ENCODE results near the gene TNFSF9. TPM values are rescaled to one million over a fixed set of nuclear protein-coding genes. Genes with fewer than 3 reads are reported as not detected.
A peak's percentile ranks its signal among the peaks of the same experiment; 100 is the strongest.
"Not testable (repeated sequence)": the region's sequence is repeated elsewhere in the genome, so short reads cannot be mapped to it uniquely, and the experiment has no call there.

Gene TNFSF9
- total RNA-seq, 1 donor from 2014 or later, result 0.39 TPM

- no peak for DNase-seq (ENCODE audit: low read depth in 2 of 2)
These were observed 1.6 kb downstream of the TNFSF9 start for GRCh38 chr19:6532244-6532999.

- no peak for DNase-seq (ENCODE audit: low read depth in 2 of 2)
These were observed 2.1 kb downstream of the TNFSF9 start for GRCh38 chr19:6533000-6533328.

GRCh38 chr19:6533746-6534418, 3.1 kb downstream of the TNFSF9 start:
- DNase-seq (ENCODE audit: low read depth in 2 of 2), result no peak

GRCh38 chr19:6534451-6535093, 3.7 kb downstream of the TNFSF9 start:
- no peak for DNase-seq (ENCODE audit: low read depth in 2 of 2)

GRCh38 chr19:6535558-6536137, 4.8 kb downstream of the TNFSF9 start:
- no peak for DNase-seq (ENCODE audit: low read depth in 2 of 2)

GRCh38 chr19:6539514-6539913, 8.7 kb downstream of the TNFSF9 start:
- DNase-seq (ENCODE audit: low read depth in 2 of 2), result no peak

GRCh38 chr19:6540918-6541689, 10.3 kb downstream of the TNFSF9 start:
- DNase-seq (ENCODE audit: low read depth in 2 of 2), result no peak

GRCh38 chr19:6543866-6544347, 13.1 kb downstream of the TNFSF9 start:
- DNase-seq (ENCODE audit: low read depth in 2 of 2), result no peak

GRCh38 chr19:6550679-6551078, 19.9 kb downstream of the TNFSF9 start:
- DNase-seq (ENCODE audit: low read depth in 2 of 2), result not testable (repeated sequence)

- DNase-seq (ENCODE audit: low read depth in 2 of 2), result no peak
These were observed 20.3 kb downstream of the TNFSF9 start for GRCh38 chr19:6551091-6551490.

- no peak for DNase-seq (ENCODE audit: low read depth in 2 of 2)
These were observed 21.0 kb downstream of the TNFSF9 start for GRCh38 chr19:6551607-6552450.

GRCh38 chr19:6556043-6556449, 25.2 kb downstream of the TNFSF9 start:
- no peak for DNase-seq (ENCODE audit: low read depth in 2 of 2)

- DNase-seq (ENCODE audit: low read depth in 2 of 2), result no peak
These were observed 25.8 kb downstream of the TNFSF9 start for GRCh38 chr19:6556480-6557195.

- DNase-seq (ENCODE audit: low read depth in 2 of 2), result not testable (repeated sequence)
These were observed 31.6 kb downstream of the TNFSF9 start for GRCh38 chr19:6562437-6562836.

GRCh38 chr19:6564393-6564792, 33.6 kb downstream of the TNFSF9 start:
- peak in 1 of 2 donors; percentile 46 for DNase-seq (ENCODE audit: low read depth in 2 of 2)

- not testable (repeated sequence) for DNase-seq (ENCODE audit: low read depth in 2 of 2)
These were observed 35.9 kb downstream of the TNFSF9 start for GRCh38 chr19:6566727-6567126.

GRCh38 chr19:6568010-6568526, 37.2 kb downstream of the TNFSF9 start:
- DNase-seq (ENCODE audit: low read depth in 2 of 2), result no peak

GRCh38 chr19:6568816-6569215, 38.0 kb downstream of the TNFSF9 start:
- no peak for DNase-seq (ENCODE audit: low read depth in 2 of 2)

- DNase-seq (ENCODE audit: low read depth in 2 of 2), result no peak
These were observed 39.9 kb downstream of the TNFSF9 start for GRCh38 chr19:6570764-6571163.

- no peak for DNase-seq (ENCODE audit: low read depth in 2 of 2)
These were observed 40.3 kb downstream of the TNFSF9 start for GRCh38 chr19:6571167-6571566.

All from dermis microvascular lymphatic vessel endothelial cell (primary cell).